Right ventricle myocardium superior (tissue), 1 donor: ENCODE measurements around the gene RRAGD. TPM values are rescaled to one million over a fixed set of nuclear protein-coding genes. Genes with fewer than 3 reads are reported as not detected.

Source experiments
- ATAC-seq: fragments of 200-7000 bp; cut with Tn5 transposase; one replicate; pipeline ENCODE4 v1.9.1; 2020; ENCODE audit warnings: mild to moderate bottlenecking; ENCODE audit not compliant: poor library complexity
- DNase-seq: peaks from one replicate; pipeline ENCODE4 v3.0.0-alpha.2; 2020
- intact Hi-C: fragments of 100-400 bp; cut with DNase I; formaldehyde crosslinking; loops from one replicate; pipeline ENCODE4 v1.11.2; 2022
- total RNA-seq: library from RNA; stranded (reverse); fragmentation: NEBNext Ultra II Directional; extraction: Animal tissue kit (Norgen Biotek cat#: 25700); gene quantifications from one replicate; pipeline ENCODE4 v1.2.1, GENCODE V29; 2021
- donor health status: DM: no; HTN: yes; CAD: no; lungs with severe emphysema.

The RRAGD gene
- total RNA-seq, 1 donor from 2014 or later: 130 TPM

DNA sequence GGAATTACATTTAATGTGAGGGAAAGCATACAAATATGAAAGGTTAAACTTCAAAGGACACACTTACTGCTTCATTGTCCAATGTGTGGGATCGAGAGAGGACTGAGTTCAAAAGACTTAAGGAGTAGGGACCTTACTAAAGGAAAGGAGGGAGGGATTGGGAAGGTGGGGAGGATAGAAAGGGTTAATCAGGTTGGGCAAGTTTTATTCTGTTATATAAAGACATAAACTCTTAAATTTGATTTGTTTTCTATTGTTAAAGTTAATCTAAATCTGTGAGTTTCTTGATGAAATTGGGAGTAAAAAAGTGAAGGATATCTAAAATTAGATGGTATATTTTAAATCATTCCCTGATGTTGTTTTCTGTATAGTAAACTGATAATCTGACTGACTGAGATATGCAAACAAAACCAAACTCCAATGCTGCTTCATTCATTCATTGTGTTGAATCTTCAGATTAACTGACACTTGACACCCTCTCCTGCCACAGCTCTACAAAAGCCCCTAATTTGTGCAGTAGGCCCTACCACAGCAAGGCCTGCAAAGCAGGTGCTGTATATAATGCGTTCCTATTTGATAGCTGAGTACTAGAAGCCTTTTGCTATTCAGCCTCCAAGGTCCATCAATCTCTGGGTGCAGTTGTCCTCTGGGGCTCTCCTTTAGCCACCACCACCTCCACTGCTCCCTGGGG lies 58.2 kb downstream of the RRAGD start:
- ATAC-seq (no peak), DNase-seq (no peak)
- intact Hi-C loops: no loop called here

DNA sequence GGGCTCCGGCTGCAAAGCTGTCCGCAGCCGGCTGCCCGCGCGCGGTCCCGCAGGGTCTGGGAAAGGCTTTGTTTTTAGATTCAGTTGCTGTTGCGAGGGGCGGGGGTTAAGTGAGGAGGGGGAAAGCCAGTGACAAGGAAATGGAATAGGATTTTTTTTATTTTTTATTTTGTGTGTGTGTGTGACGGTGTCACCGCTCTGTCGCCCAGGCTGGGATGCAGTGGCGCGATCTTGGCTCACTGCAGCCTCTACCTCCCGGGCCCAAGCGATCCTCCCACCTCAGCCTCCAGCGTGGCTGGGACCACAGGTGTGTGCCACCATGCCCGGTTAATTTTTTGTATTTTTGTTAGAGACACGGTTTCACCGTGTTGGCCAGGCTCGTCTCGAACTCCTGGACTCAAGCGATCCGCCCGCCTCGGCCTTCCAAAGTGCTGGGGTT lies 58.9 kb downstream of the RRAGD start:
- peak; percentile 2 for ATAC-seq
- DNase-seq: no peak
- intact Hi-C loops: no loop called here

DNA sequence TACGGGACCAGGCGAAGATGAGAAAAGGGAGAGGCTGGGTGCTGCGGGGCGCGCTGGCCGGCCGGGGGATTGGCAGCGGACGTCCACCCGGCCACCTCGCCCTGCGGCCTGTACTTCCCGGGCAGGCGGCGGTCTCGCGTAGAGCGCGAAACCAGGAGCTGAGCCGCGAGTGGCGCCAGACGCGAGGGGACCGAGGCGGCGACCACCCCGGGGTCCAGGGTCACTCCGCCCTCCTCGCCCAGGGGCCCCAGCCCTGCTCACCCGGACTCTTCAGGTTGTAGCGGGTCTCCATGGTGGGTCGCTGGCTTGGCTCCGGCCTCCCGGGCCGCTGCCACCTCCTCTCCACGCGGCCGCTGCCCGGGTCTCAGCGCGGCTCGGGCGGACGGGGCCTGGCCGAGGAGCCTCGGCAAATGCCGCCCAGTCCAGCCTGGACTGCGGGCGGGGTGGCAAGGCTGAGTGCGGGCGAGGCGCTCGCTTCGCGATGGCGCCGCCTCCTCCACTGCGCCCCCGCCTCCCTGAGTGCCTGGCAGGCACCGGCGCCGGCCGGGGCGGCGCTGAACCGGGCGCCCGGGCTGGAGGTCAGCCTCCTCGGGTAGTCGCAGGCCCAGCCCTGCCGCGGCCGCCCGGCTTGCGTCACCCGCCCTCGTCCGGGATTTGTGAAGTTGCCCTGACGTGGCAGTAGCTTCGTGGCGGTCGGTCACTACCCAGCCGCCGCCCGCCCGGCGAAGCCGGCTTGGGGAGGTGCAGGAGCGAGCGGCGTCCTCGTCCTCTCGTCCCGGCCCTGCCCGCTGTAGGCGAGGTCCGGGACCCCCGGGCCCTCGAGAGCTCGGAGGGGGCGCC lies 59.6 kb downstream of the RRAGD start, which contains the start of gene UBE2J1:
UBE2J1 (minus strand) TSS at position 445 of the 840 bp plus-strand sequence; CDS start at position 292, 153 bp downstream.
- peak; percentile 98 for ATAC-seq
- intact Hi-C loops: no loop called here

DNA sequence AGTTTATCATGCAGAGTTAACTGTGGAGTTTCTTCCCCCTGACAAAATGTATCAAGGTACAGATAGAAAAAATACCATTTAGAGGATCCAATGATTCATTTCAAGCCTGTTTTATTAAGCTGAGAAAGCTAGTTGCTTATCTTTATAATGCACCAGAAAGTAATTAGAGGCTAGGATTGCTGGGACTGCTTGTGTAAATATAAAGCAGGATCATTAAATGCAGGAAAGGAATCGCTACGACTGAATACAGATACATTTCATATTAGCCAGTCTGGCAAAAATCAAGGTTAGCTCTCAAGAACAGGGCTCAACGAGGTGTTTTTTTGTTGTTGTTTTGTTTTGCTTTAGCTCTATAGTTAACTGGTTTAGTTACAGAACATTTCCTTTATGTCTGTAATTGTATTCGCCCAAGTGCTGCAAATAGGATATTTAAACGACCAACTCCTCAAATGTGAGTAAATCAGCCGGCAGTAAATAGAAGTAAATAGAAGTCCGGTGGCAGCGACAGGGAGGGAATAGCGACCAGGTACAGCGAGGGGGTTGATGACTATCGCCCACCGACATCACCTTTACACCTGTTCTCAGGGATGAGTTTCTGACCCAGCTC lies 60.3 kb downstream of the RRAGD start:
- no peak for DNase-seq
- intact Hi-C loops: no loop called here
- no peak for ATAC-seq

More for the DNA sequence above, 59.6 kb downstream of the RRAGD start, which contains the start of gene UBE2J1:
- peak; percentile 97 for DNase-seq

DNA sequence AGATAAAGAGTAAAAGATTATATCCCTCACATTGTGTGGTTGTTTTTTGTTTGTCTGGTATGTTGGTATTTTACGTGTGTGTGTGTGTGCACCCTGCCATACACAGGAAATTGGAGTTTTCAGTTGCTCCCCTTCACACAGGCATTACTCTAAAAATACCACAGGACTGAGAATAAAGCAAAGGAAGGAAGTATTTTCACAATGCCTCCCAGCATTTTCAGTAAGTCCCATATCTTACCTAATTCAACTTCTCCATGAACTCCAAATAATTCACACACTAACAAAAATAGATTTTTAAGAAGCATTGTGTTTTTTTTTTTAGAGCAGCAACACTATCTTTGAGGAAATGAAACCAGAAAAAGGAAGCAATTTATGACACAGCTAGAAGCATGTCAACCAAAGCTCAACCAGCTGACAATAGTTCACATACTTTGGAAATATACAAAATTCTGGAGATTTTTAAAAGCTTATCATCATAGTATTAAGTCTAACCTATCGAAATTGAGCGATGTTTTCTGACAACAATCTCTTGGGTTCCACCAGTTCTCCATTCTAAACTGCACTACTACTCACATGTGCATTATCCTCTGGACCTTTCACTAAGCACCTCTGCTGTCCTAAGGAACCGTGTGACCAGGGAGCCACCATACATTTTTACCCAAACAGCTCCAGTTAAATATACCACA lies 61.6 kb downstream of the RRAGD start:
- no peak for ATAC-seq
- intact Hi-C loops: no loop called here
- no peak for DNase-seq

DNA sequence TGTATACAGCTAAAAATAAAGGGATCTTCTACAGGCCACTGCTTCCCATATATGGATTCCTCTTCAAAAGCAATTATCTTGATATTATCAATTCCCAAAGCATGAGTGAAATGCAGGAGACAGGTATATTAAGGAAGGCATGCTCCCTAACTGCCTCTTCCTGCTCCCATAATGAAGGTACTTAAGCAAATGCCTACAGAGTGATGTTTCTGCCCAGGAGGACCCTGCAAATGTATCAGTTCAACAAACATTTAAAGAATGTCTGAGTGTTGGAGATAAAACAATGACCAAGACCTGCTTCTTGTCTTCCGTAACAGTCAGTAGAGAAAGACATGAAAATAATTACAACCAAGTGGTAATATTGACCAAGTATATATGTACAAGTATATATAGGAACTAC lies 63.7 kb downstream of the RRAGD start:
- DNase-seq (no peak), ATAC-seq (no peak)
- intact Hi-C loops: no loop called here

DNA sequence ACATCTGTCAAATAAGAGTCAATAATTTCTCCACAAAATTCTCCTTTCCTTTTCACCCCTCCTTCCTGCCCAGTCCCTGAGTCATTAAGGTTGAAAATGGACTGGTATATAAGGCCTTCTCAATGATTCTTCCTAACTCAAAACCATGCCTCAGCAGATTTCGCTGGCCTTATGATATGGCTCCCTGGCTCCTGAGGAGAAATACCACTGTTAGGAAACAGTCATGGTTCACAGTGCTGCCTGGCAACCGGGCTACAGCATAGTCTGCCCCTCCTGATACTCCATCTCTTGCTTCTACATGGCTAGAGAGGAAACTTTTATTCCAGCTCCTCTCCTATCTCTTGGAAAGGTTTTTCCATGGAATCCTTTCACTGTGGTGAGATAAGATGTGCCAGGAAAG lies 64.2 kb downstream of the RRAGD start:
- ATAC-seq: no peak
- DNase-seq: peak; percentile 47
- intact Hi-C loops: no loop called here

DNA sequence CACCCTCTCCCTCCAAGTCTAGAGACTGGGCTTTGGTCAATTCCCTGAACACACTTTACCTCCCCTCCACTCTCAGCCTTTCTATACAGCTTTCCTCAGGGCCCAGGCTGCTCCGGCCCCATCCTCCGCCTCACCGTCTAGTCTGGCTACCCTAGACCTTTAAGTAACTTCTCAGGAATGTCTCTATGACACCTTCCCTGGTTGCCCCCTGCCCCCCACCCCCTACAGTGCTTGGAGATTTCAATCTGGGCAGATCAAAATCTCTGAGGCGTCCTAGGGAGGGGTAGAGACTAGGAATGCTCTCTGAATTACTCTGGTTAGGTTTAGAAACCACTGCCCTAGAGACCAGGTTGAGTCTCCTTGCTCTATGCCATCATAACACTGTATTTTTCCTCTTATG lies 65.6 kb downstream of the RRAGD start:
- no peak for ATAC-seq
- DNase-seq: no peak
- intact Hi-C loops: no loop called here

DNA sequence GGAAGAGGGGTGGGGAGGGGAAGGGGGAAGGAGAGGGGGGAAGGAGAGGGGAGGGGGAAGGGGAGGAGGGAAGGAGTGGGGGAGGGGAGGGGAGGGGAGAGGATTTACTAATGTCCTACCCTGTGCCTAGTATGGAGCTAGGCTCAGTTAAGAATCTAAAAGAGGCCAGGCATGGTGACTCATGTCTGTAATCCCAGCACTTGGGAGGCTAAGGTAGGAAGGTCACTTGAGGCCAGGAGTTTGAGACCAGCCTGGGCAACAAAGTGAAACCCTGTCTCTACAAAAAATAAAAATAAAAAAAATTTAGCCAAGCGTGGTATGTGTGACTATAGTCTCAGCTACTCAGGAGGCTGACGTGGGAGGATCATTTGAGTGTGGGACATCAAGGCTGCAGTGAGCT lies 72.5 kb downstream of the RRAGD start:
- DNase-seq (no peak), ATAC-seq (no peak)
- intact Hi-C loops: no loop called here

DNA sequence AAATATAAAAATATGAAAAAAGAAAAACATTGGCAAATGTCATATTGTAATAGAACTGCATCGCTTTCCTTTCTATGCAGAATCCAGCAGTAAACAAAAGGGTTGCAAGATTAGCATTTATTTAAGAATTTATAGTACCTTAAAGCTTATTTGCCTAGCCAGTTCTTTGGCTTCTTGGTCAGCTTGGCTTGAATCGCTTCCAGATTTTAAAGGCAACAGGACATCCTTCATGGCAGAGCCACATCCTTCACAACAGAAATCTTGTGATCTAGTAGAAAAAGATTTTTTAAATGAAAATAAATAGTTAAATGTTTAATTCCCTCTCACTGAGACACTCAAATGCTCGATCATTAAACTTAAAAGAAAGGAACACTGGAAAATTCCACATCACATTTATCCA lies 76.9 kb downstream of the RRAGD start:
- DNase-seq (no peak), ATAC-seq (no peak)
- intact Hi-C loops: no loop called here

DNA sequence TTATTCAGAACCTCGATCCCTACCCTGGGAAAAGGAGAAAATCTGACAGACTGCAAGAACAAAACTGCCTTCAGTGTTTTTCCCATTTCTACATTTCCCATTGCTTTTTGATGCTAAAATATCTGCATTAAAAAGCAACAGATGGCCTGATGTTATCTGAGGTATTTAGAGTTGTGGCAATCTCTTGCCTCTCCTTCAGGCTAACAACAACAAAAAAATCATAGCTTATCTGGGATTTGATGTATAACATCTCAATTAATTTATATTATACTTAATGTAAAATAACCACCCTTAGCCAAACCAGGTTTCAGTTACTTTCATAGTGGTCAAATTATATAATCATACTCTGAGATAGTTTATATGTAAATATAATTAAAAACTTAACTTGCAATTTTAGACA lies 81.2 kb downstream of the RRAGD start:
- no peak for DNase-seq
- ATAC-seq: no peak
- intact Hi-C loops: no loop called here

DNA sequence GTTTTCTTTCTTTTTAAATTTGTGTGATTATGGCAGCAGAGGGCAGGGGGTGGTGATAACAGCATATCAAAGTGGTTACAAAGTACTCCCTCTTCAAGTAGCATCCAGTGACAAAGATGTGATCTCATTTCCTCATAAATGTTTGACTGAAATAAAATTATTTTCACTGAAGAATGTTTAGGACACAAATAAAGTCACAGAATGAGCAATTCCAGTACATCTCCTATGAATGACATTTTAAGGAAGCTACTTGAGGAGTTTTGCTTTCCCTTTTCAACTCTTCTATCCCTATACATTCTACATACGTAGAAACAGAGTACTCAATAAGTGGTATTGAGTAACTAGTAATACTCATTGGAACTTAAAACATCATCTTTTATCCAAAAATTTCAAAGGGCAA lies 83.1 kb downstream of the RRAGD start:
- DNase-seq: no peak
- intact Hi-C loops: no loop called here
- no peak for ATAC-seq

DNA sequence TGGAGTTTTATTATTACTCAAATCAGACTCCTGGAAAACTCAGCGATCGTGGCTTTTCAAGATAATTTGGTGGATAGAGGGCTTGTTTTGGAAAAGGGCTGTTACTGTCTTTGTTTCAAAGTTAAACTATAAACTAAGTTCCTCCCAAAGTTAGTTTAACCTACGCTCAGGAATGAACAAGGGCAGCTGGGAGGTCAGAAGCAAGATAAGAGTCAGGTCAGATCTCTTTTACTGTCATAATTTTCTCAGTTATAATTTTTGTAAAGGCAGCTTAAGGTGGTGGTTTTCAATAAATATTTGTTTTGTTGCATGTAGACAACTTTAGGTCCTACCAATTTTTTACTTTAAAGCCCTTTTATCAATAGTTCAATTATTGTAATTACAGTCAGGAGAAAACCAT lies 87.8 kb downstream of the RRAGD start:
- ATAC-seq (no peak), DNase-seq (no peak)
- intact Hi-C loops: no loop called here

DNA sequence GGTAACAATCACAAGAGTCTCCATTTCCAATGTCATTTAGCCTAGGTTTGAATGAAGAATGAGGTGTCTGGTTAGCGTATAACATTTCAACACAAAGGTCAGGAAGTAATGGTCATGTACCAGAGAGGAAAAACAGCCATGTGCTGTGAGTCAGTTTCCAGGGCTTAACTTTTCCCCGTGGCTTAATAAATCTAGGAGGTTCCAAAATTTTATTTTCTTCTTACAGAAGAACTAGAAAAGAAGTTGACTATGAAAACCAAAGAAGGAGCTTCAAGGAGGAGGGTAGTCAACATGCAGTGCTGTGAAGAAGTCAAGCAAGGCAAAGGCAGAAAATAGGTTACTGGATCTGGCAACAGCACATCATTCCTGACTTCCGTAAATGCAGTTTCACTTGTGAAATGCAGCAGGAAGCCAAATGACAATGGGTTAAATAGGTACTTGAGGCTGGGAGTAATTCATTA lies 88.5 kb downstream of the RRAGD start:
- no peak for DNase-seq
- intact Hi-C loops: no loop called here
- ATAC-seq: peak; percentile 32

DNA sequence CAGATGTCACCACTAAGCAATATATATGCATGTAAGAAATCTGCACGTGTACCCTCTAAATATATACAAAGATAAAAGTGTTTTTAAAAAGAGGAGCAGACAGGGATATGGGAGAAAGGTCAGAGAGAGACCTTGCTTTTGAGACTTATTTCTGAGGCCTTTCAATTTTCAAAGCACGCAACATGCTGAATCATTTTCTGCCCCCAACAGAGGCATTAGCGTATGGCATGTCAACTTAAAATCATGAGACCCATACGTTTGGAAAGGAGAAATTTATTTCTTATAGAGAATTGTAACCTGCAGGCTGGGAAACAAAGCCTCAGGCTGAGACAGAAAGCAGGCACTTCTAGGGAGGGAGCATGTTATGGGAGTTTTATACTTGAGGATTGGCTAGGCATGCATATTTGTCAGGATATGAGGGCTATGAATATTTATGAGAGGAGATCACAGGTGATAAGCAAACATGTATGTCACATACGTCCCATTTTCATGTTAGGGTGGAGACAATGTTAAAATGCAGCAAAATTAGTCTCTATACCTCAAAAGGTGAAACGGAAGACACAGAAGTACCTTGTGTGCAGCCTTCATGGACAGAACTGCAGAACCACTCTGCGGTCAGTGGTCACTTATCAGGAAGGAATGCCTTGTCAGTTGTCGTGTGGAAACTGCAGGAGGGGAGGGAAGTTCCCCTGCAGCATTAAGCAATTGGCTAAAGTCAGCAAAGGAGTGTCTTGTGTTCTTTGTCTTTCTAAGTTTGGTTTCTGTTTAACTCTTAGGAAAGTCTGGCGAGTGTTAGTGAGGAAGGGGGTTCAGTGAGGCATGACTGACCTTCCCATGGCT lies 90.7 kb downstream of the RRAGD start:
- intact Hi-C loops: no loop called here
- peak; percentile 68 for ATAC-seq
- DNase-seq: no peak

DNA sequence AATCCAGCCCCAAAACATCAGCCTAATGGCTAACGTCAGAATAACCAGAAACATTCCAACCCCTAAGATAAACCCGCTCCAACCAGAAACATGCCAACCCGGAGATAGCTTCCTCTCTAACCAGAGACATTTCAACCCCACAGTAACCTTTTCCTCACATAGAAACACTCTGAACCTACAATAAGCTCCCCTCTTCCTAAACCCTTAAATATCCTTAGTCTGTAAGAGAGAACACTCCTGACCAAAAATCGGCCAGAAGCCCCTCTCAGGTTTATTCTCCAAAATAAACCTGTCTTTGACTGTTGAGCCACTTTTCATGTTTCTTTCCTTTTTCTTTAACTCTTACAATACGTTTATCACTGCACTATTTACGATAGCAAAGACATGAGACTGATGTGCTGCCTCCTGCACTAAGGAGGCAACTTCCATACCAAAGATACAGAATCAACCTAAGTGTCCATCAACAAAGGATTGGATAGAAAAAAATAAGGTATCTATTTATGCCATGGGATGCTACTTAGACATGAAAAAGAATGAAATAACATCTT lies 92.0 kb downstream of the RRAGD start:
- intact Hi-C loops: no loop called here
- ATAC-seq (no peak), DNase-seq (no peak)

DNA sequence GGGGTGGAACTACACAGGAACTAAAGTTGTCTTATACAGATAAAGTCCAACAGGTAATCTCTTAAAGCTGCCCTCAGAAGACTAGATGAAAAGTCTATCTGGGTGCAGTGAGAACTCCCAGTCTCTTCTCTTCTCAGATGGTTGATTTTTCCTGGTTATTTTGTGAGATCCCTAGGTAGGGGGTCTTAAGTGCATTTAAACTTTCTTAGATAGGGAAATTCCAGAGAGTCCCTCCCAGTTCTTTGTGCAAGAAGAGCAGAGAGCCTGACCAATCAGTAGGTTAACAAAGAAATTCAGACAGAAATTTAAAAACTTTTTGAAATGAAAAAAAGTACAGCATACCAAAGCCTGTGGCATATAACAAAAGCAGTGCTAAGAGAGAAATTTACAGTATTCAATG lies 95.0 kb downstream of the RRAGD start:
- intact Hi-C loops: no loop called here
- ATAC-seq (no peak), DNase-seq (no peak)
